Prostate gland (tissue), 2 donors: Measurements from ENCODE around the gene TKTL1. TPM values are rescaled to one million over a fixed set of nuclear protein-coding genes. Genes with fewer than 3 reads are reported as not detected.

ENCODE experiments used
- DNase-seq: peaks from one replicate; pipeline ENCODE4 v3.0.0-alpha.2; 2019; ENCODE audit warnings: low spot score
- H3K27ac ChIP-seq, 2 donors: fragments of 200-600 bp; sonication (generic); 2 replicates each; pipeline ENCODE4 v1.5.1; 2017 to 2019
- H3K27me3 ChIP-seq: fragments of 200-600 bp; sonication (generic); replicated peaks from 2 replicates; pipeline ENCODE4 v1.5.1; 2019; ENCODE audit not compliant: insufficient read depth
- H3K36me3 ChIP-seq, 2 donors: fragments of 200-600 bp; sonication (generic); 1 replicate in 1 of 2; 2 replicates in 1 of 2; pipeline versions ENCODE4 v1.5.1 to v1.8.1; 2017 to 2019
- H3K4me1 ChIP-seq: fragments of 200-600 bp; sonication (generic); replicated peaks from 2 replicates; pipeline ENCODE4 v1.5.1; 2019
- H3K4me3 ChIP-seq, 2 donors: fragments of 200-600 bp; sonication (generic); 2 replicates each; pipeline ENCODE4 v1.5.1; 2017 to 2019
- H3K9me3 ChIP-seq: fragments of 200-600 bp; sonication (generic); 2 replicates; pipeline ENCODE4 v1.5.1; 2017
- CTCF ChIP-seq, 4 experiments: fragments of 200-600 bp in 2 of 4; fragments of 450-650 bp in 2 of 4; sonication (generic) in 2 of 4; IDR thresholded peaks; 1 replicate in 3 of 4; 2 replicates in 1 of 4; pipeline ENCODE4 v1.5.1; 2016 to 2019; ENCODE audit warnings: antibody characterized with exemption in 4 of 4, mild to moderate bottlenecking in 2 of 4, moderate library complexity in 2 of 4
- POLR2A ChIP-seq: fragments of 450-650 bp; IDR thresholded peaks from one replicate; pipeline ENCODE4 v1.6.1; 2016; ENCODE audit warnings: antibody characterized with exemption, mild to moderate bottlenecking
- POLR2AphosphoS5 ChIP-seq: sonication (generic); formaldehyde crosslinking; IDR thresholded peaks from one replicate; pipeline ENCODE4 v1.6.1; 2017; ENCODE audit warnings: antibody characterized with exemption
- WGBS: methylation state at CpG from one replicate; pipeline ENCODE4 v1.1.5; 2018; 5-methylcytosine and 5-hydroxymethylcytosine counted together
- intact Hi-C: fragments of 100-400 bp; cut with DNase I; formaldehyde crosslinking; loops from one replicate; pipeline ENCODE4 v1.14.2; 2022
- total RNA-seq, 2 donors: library from RNA; depleted of rRNA; stranded (reverse); fragments of >200 nt; gene quantifications; one replicate each; pipeline ENCODE4 v1.1.0, GENCODE V29; 2016

The TKTL1 gene
- total RNA-seq, 2 donors from 2014 or later: 113 TPM; not detected in 1

DNA sequence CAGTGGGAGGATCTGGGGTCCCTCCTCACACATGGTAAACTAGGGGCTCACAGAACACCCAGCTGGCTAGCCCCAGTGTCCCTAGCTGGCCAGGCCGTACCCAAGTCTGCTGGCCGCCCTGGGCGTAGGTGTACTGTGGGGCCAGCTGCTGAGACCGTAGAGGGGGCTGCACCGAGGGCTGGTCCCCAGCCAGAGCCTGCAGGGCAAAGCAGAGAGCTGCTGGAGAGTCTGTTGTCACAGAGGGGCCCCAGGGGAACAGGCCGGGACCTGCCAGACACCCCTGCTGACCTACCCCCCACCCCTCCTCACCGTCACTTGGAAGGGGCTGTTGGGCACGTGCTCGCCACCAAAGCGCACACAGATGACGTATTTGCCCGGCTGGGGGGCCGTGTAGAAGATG is 58.9 kb downstream of the TKTL1 start:
- WGBS: 80% methylated on average over 13 of the region's 13 CpGs
- no peaks in the 10 kb centered on the region for H3K4me1 ChIP-seq

DNA sequence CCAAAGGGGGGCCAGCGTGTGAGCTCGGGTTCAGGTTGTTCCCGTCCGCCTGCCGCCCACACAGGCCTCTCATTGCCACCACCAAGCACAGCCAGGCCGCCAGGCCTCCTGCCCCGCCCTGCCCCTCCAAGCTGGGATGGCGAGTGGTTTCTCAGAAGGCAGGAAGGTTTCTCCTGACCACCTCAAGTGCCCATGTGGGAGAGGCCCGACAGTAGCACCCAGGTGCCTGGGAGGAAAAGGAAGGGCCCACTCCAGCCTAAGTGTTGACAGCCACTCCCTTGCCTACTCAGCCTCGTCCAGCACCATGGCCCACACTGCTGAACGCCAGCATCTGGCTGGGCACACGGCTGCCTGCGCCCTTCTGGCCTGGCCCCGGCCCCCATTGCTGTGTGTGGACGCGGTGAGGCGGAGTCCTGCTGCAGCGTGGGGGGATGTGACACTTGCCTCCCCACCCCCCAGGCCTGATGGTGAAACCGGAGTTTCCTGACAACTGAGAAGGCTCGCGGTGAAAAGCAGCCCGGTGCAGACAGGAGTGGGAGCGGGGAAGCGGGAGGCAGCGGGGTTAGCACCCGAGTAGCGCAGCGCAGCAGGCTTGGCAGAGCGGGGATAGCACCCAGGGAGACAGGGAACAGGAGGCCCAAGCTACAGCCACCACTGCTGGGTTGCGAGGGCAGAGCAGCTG is 59.6 kb downstream of the TKTL1 start:
- no peaks in the 10 kb centered on the region for H3K27me3 ChIP-seq
- H3K4me3 ChIP-seq: no peak overlapping the region
- H3K9me3 ChIP-seq: no peaks in the 10 kb centered on the region
- intact Hi-C loops: no loop called here
- DNase-seq: no peak
- TF ChIP-seq POLR2AphosphoS5 (no peak), CTCF (IDR thresholded peaks at IDR 0.05) (no peak), POLR2A (no peak)
- H3K4me1 ChIP-seq: no peaks in the 10 kb centered on the region
- H3K36me3 ChIP-seq: no peaks in the 10 kb centered on the region
- H3K27ac ChIP-seq: no peak overlapping the region
- 67% methylated on average over 23 of the region's 30 CpGs for WGBS

More for the DNA sequence above, 58.9 kb downstream of the TKTL1 start:
- no peak overlapping the region for H3K4me3 ChIP-seq
- H3K27ac ChIP-seq: no peak overlapping the region
- no peaks in the 10 kb centered on the region for H3K36me3 ChIP-seq
- no peaks in the 10 kb centered on the region for H3K9me3 ChIP-seq
- TF ChIP-seq POLR2AphosphoS5: no peak
- TF ChIP-seq POLR2A: no peak
- no peak for TF ChIP-seq CTCF (IDR thresholded peaks at IDR 0.05)
- intact Hi-C loops: no loop called here
- DNase-seq: no peak
- no peaks in the 10 kb centered on the region for H3K27me3 ChIP-seq

GRCh38 chrX:154355776-154356140 is 60.2 kb downstream of the TKTL1 start:
- TF ChIP-seq POLR2AphosphoS5: no peak
- no peaks in the 10 kb centered on the region for H3K27me3 ChIP-seq
- no peak for DNase-seq
- H3K9me3 ChIP-seq: no peaks in the 10 kb centered on the region
- H3K27ac ChIP-seq: no peak overlapping the region
- intact Hi-C loops: no loop called here
- no peak overlapping the region for H3K4me3 ChIP-seq
- H3K4me1 ChIP-seq: no peaks in the 10 kb centered on the region
- WGBS: 69% methylated on average over 2 of the region's 12 CpGs
- no peaks in the 10 kb centered on the region for H3K36me3 ChIP-seq

GRCh38 chrX:154356596-154356995 is 61.0 kb downstream of the TKTL1 start:
- 64% methylated on average over 3 of the region's 13 CpGs for WGBS
- no peak overlapping the region for H3K27ac ChIP-seq
- H3K27me3 ChIP-seq: no peaks in the 10 kb centered on the region
- H3K4me3 ChIP-seq: no peak overlapping the region
- no peaks in the 10 kb centered on the region for H3K9me3 ChIP-seq
- DNase-seq: no peak
- intact Hi-C loops: no loop called here
- TF ChIP-seq CTCF (IDR thresholded peaks at IDR 0.05) (no peak), POLR2A (no peak), POLR2AphosphoS5 (no peak)
- no peaks in the 10 kb centered on the region for H3K4me1 ChIP-seq
- H3K36me3 ChIP-seq: no peaks in the 10 kb centered on the region

- Histone ChIP-seq H3K27me3 (no peaks in the 10 kb centered on the region), H3K27ac (no peak overlapping the region), H3K4me1 (no peaks in the 10 kb centered on the region), H3K36me3 (no peaks in the 10 kb centered on the region), H3K9me3 (no peaks in the 10 kb centered on the region), H3K4me3 (no peak overlapping the region)
- DNase-seq: no peak
- 81% methylated on average over 25 of the region's 27 CpGs for whole genome bisulfite sequencing
- no peak for TF ChIP-seq POLR2AphosphoS5
- TF ChIP-seq POLR2A: no peak
- TF ChIP-seq CTCF (IDR thresholded peaks at IDR 0.05): no peak
- intact Hi-C loops: no loop called here
Measured at GRCh38 chrX:154357205-154357604, 61.6 kb downstream of the TKTL1 start.
